Measurements from ENCODE around the gene STAT3.

DNA sequence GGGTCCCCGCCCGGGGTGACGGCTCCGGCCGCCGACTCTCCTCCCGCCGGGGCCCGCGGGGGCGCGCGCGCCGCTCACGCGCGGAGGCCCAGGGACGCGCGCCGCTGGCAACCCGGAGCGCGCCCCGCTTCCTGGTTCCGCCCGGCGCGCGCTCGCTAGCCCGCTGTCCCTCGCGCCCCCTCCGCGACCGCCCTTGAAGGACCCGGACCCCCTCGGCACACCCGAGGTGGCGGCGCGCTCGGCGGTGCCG is 112.0 kb downstream of the STAT3 start, which contains the start of gene STAT5B:
- TF ChIP-seq, protein P1, sequence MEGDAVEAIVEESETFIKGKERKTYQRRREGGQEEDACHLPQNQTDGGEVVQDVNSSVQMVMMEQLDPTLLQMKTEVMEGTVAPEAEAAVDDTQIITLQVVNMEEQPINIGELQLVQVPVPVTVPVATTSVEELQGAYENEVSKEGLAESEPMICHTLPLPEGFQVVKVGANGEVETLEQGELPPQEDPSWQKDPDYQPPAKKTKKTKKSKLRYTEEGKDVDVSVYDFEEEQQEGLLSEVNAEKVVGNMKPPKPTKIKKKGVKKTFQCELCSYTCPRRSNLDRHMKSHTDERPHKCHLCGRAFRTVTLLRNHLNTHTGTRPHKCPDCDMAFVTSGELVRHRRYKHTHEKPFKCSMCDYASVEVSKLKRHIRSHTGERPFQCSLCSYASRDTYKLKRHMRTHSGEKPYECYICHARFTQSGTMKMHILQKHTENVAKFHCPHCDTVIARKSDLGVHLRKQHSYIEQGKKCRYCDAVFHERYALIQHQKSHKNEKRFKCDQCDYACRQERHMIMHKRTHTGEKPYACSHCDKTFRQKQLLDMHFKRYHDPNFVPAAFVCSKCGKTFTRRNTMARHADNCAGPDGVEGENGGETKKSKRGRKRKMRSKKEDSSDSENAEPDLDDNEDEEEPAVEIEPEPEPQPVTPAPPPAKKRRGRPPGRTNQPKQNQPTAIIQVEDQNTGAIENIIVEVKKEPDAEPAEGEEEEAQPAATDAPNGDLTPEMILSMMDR (IDR thresholded peaks at IDR 0.05), result peak in 1 of 4 experiments; percentile 8
- peak; percentile 70 to 90 for TF ChIP-seq POLR2A (IDR thresholded peaks at IDR 0.05)
